ENCODE data around the gene GRIP2.
"Not testable (repeated sequence)": the region's sequence is repeated elsewhere in the genome, so short reads cannot be mapped to it uniquely, and the experiment has no call there.

Gene GRIP2

DNA sequence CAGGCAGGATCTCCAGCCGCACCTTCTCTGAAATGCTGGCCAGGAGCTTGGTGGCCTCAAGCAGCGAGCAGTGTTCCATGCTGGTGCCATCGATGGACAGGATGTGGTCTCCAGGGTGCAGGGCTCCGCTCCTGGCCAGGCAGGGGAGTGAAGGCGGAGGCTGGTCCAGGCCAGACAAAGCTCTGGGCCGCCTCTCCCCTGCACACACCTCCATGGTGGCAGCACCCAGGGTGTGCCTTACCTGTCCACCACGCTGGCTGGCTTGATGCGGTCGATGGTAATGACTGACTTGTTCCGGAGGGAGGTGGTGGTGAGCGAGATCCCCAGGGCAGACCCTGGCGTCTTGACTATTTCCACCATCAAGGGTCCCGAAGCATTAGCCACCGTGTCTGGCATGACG is 20.0 kb downstream of the GRIP2 start:
- no peak for DNase-seq (ENCODE audit: low spot score)

DNA sequence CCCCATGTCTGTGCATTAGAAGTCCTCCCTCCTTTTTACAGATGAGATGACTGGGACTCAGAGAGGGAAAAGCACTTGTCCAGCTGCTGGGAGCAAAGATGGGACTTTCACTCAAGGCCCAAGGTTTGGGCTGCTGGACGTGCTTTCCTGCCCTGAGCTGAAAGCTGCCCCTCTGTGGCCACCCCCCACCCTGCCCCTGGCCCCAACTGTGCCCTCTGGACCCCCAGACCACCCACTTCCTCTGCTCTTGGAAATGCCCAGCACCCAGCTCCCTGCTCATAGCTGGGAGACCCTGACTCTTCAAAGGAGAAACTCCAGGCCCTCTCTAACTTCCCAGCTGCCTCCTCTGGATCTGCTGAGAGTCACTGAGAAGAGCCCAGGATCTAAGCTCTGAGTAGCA is 20.7 kb downstream of the GRIP2 start:
- no peak for DNase-seq (ENCODE audit: low spot score)

DNA sequence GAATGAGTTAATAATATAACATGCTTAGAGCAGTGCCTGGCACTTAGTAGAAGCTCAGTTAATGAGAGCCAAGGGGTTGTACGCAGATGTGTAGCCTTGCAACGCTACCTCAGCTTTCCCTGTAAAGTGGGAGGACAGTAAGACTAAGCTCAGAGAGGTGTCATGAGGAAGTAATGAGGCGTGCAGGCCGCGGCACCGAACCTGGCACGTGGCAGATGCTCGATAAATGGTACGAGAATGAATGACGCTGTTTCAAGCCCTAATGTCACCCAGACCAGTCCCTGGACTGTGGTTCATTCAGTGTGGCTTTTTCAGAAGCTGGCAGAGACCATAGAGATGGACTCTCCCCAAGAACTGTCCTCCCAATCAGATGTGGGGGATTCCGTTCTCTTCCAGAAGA is 21.2 kb downstream of the GRIP2 start:
- no peak for DNase-seq (ENCODE audit: low spot score)

DNA sequence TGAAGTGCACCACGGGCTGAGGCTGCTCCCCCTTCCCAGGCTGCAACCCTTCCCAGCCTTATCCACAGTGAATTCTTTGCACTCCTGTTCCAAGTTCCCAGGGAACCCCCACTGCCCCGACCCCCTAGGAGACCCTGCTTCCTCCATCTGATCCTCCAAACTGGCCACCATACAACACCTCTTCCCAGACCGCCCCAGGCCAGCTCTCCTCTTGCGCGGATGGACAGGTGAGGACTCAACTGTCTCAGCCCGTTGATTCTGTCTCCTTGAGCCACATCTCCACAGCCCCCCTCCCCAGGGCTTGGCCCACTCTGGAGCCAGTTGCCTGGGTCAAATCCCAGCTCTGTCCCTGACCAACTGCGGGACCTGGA is 21.7 kb downstream of the GRIP2 start:
- no peak for DNase-seq (ENCODE audit: low spot score)

DNA sequence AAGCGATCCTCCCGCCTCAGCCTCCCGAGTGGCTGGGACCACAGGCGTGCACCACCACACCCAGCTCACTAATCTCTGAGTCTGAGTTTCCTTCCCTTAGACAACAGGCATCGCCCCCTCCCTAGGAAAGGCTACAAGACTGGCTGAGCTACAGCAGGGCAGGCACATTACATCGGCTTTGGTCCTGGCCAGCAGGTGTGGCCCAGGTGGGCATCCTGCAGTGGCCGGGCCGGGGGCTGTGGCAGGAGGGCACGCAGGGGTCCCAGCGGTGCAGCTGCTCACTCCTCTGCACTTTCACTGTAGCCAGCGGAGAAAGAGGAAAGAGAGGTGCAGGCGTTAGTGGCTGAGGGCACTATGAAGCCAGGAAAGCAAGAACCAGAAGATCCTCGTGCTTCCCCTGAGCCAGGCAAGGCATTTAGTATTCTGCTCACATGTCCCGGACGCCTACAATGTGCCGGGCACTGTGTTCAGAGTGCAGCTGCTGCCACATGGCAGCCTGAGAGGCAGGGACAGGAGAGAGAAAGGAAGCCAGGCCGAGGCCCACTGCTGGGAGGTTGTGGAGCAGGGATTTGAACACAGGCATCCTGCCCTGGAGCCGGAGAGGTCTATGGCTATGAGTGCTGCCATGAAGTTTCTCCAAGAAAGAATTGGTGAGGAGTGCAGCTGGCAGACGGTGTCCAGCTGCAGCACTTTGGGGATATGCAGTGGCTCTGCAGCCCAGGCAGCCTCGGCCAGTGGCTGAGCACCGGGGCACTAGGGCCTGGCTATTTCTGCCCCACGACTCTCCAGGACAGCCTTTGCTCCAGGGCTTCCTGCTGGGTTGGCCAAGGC is 22.3 kb downstream of the GRIP2 start:
- no peak for DNase-seq (ENCODE audit: low spot score)

DNA sequence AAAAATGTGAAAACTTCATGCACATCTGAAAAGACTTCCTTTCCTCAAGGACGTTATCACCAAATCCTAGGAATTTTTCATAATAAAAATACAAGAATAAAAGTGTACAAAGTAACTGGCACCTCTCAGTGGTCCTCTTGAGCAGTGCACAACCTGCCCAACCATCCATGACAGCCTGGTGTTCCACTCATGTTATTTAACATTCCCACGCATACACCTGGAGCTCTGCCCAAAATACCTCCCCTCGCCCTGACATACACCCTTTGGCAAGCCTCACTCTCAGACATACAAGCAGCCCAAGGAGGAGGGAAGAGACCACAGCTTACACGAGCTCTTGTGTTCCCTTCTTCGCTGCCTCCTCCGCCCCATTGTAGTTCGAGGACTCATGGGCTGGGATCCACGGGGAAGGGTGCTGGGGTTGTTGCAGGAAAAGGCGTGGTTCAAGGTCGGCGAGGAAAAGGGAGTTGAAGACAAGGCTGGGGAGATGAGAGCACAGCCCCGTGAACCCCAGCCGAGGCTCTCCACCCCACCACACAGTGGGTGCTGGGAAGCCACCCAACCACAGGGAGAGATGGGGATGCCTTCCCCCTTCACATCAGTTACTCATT is 23.3 kb downstream of the GRIP2 start:
- DNase-seq (ENCODE audit: low spot score), result no peak

DNA sequence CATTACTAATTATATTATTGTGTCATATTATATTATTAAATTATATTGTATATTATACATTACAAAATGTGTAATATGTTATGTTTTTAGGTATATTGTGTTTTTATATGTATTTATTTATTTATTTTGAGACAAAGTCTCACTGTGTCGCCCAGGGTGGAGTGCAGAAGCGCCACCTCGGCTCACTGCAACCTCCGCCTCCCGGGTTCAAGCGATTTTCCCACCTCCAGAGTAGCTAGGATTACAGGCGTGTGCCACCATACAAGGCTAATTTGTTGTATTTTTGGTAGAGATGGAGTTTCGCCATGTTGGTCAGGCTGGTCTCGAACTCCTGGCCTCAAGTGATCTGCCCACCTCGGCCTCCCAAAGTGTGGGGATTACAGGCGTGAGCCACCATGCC is 24.6 kb downstream of the GRIP2 start:
- not testable (repeated sequence) for DNase-seq (ENCODE audit: low spot score)

DNA sequence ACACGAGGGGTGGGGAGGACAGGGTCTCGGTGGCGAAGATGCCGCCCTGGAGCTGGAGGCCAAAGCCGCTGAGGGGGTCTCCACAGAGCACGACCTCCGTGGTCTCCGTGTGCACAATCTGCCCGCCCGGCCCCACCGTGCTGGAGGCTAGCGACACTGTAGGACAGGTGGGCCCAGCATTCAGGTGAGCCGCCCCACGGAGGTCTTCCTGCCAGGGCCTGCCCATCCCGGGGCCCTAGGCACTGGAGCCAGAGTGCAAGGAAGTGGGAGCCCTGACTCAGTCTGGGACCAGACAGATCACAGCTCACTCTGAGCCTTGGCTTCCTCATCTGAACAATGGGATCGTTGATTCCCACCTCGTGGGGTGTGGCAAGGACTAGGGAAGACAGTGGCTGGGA is 25.8 kb downstream of the GRIP2 start:
- DNase-seq (ENCODE audit: low spot score), result no peak

DNA sequence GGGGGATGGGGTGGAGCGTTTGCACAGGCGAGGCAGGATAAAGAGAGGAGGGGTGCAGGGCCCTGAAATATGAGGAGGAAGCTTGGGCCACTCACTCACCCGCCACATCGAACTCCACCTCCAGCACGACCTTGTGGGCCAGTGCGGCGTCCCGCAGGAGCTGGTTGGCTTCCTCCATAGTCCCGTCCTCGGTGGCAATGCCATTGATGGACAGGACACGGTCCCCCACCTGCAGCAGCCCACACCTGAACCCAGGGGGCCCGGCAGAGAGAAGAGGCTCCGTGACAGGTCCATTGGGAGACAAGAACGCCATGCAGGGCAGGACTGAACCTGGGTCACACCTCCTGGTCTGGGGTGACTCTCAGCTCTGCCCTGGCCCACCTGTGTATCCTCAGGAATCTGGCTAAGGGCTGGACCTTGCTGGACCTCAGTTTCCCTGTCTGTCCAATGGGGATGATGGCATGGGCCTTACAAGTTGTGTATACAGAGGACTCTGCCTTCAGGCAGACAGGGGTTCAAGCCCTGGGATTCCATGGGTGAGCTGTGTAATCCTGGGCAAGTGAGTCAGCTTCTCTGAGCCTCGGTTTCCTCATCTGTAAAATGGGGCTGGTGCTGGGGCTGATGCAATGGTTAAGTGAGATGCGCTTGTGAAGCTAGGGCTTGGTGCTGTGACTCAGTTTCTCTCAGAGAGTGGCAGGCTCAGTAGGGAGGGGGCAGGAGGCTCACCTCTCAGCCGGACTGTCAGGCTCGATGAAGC is 26.4 kb downstream of the GRIP2 start:
- no peak for DNase-seq (ENCODE audit: low spot score)

DNA sequence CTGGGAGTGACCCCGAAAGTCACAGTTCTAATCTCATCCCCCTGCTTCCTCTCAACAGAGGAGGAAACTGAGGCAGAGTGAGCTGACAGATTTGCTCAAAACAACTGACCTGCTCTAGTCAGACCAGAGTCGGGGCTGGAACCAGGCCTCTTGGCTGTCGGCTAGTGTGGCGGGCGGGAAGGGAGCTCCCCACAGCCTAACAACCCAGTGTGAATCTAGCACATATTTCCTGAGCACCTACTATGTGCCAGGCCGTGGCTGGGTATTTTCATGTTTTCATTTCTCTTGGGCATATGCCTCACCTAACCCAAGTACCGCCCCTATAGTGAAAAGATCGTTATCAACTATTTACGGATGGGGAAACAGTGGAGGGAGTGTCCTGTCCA is 27.2 kb downstream of the GRIP2 start:
- no peak for DNase-seq (ENCODE audit: low spot score)

DNA sequence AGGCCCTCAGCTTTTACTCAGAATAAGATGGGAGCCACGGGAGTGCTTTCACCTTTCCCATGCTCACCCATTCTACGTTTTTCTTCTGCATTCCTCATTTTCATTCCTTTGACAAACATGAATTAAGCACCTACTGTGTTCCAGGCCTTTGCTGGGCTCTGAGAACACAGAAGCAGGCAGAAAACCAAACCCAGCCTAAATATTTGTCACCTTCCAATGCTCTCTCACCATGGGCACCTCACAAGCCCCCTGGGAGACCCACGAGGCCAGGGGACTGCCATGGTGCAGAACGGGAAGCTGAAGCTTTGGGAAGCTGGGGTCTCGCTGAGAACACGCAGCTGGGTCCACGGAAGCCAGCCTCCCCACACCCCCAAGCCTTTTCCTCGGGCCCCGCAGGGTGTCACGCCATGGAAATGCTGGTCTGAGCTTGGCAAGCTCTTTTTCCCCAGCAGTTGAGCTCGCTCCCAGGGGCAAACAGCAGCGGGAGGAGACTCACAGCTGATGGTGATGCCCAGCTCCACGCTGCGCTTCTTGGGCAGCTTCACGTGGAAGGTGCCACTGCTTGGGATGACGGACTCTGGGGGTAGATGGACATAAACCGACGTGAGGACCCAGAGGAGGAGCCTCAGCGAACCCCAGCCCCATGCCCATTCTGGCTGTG is 27.7 kb downstream of the GRIP2 start:
- DNase-seq (ENCODE audit: low spot score), result no peak

DNA sequence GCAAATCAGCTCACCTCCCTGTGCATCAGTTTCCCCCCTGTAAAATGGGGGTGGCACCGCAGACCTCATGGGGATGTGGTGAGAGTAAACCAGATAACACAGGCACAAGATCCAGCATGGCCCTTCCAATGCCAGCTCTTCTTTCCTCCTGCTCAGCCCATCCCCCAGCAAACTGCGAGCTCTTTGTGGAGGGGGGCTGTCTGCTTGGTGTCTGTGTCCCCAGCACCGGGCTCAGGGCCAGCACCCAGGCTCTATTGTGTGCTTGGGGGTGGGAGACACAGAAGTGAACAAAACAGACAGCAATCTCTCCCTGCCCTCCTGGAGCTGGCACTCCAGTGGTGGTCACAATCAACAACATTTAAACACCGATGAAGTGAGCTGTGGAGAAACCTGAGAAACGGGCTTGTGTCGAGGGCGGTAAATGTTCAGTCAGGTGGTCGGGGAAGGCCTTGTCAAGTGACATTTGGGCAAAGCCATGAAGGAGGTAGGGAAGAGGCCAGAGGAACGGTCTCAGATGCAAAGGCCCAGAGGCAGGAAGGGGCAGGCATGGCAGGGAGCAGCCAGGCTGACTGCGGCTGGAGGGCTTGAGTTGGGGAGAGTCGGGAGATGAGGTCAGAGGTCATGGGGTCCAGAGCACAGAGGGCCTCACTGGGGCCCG is 28.4 kb downstream of the GRIP2 start:
- DNase-seq (ENCODE audit: low spot score), result no peak

DNA sequence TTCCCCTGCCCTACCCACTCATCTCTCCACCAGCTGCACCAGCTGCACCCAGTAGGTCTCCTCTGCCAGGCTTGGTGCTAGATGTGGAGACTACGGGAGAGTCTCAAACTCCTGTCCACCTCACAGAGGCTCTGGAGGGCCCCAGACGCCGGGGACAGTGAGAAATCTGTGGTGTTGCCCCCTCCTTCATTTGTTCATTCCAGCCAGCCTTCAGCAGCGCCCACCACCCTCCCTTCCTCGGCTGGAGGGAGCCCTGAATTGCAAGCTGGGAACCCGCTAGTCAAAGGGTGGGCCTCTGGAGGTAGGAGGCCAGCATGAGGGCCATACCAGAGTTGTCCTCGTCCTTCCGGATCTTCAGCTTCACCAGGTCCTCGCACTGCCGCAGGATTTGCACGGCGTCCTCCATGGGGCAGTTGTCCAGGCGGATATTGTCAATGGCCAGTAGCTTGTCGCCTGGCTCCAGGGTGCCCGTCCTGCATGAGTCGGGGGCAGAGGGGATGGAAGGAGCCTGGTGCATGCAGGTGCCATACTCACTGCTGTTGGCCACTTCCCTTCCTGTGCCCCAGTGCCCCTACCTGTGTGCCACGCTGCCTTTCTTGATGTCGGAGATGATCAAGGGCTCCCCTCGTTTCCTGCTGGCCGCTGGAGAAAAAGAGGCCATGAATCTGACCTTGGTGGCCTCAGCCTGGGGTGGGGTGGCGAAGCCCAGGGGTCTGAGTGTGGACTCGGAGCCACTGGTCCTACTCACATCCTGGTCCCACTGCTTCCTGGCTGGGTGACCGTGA is 29.1 kb downstream of the GRIP2 start:
- no peak for DNase-seq (ENCODE audit: low spot score)

DNA sequence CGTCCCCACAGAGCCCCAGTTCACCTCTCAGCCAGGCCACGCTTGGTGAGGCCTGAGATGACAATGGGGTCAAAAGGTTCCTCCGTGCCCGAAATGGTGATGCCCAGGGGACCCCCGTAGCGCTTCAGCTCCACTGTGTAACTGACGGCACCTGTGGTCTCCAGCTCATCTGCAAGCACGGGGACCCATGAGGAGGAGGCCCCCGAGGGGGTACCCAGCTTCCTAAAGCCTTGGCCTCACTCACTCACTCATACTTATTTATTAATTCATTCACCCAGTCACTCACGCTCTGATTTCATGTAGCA is 30.4 kb downstream of the GRIP2 start:
- DNase-seq (ENCODE audit: low spot score), result no peak

DNA sequence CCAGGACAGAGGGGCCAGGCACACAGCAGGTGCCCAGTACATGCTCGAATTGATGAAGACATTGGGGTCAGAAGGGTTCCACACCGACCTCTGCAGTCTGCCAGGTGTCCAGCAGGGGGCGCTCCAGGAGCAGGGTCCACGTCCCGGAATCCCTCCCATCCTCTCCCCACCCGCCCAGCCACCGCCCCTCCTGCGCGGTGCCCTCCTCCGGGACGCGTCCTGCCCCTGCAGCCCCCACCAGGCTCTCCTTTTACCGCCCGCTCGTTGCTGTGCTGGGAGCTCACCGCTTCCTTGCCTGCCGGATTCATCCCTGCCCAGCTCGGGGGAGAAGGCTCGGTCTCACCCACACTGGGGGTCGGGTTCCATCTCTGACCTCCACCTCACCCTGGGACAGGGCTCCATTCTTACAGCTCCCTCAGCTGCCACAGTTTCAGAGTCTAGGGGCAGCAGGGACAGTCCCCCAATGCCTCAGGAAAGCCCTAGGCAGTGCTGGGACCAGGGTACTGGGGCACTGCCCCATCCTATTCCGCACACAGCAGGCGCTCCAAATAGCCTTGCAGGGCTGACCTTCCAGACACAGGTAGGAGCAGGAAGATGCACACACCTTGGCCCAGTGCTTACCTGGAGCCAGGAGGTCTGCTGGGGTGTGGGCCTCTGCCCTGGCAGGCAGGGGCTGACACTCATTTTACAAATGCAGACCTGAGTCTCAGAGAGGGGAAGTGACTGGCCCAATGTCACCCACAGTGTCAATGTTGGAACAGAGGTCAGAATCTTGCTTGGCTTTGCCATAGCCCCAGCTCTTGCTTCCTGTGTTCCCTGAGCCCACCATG is 31.0 kb downstream of the GRIP2 start:
- DNase-seq (ENCODE audit: low spot score), result peak; percentile 60

DNA sequence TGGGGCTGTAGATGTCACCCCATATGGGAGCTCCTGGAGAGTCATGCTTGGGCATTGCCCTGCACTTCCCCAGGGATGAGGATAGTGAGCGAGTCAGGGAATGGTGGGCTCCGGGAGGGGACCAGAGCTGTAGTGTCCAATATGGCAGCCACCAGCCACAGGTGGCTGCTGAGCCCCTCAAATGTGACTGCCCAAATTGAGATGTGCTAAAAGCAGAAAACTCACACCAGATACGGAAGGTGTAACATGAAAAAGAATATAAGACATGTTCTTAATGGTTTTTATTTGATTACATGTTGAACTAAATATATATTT is 31.7 kb downstream of the GRIP2 start:
- no peak for DNase-seq (ENCODE audit: low spot score)

DNA sequence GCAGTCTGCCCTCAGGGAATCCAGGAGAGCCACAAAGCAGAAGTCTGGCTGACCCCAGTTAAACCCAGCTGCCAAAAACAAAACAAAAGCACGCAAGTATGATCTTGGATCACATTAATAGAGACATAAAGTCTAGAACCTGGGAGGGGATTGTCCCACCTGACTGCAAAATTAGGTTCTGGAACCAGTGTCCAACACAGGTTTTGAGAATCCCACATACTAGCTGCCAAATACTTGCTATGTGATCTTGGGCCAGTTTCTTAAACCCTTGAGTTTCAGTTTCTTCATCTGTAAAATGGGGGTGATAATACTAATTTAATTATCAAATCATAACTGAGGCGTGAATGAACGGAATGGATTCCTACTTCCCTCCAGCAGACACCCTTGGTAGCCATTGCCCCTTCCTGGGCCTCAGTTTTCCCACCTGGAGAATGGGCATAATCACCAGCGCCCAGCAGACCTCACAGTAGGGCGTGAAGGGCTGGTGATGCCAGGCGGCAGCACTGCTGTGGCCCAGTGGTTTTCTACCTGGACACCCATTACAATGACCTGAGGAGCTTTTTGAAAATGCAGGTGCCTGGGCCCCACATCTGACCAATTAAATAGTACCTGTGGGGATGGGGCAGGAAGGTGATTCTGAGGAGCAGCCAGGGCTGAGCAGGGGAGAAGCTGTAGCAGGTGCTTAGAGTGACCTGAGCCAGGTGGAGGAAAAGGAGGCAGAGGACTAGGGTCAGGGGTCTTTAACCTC is 32.2 kb downstream of the GRIP2 start:
- DNase-seq (ENCODE audit: low spot score), result no peak

DNA sequence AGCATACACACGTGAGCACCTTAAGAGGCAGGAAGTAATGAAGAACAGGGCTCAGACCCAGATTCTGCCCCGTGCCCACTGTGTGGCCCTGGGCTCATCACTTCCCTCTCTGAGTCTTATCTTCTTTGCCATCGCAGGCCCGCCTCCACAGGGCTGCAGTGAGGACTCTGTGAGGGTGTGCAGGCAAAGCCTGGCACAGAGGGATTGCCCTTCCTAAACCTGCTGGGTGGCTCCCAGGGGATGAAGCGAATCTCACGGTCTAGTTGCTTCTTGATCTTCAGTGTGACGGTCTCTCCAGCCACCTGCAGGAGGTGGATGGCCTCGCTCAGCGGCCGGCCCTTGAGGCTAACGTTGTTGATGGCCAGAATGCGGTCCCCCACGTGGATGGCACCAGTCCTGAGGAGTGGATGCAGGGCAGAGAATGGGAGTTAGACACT is 32.8 kb downstream of the GRIP2 start:
- no peak for DNase-seq (ENCODE audit: low spot score)

DNA sequence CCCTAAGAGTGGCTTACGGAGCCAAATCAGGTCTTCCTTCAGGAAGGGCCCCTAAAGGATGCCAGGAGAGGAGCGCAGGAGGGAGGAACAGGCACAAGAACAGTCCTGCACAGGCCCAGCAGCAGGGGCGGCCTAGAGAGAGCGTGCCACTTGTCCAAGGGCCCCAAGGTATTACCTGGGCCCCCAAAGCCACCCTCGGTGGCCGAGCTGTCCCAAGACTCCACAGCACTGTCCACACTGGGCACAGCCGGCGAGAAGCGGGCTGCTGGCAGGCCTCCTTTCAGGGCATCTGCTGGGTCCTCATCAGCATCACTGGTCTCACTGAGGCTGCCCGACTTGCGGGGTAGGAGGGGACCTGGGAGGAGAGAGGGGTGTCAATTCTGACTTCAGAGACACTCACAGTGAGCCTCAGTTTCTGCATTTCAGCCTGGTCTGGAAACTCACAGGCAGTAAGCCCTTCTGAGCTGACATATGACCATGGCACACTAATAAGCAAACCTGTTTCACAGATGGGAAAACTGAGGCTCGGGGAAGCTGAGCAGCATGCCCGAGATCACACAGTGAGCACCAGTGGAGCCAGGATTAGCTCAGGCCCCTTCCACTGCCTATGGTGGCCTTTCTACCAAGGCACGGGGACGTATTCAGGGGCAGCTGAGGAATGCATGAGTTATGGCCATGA is 33.4 kb downstream of the GRIP2 start:
- DNase-seq (ENCODE audit: low spot score), result no peak
